Activated CD4-positive, alpha-beta T cell treated with anti-CD3 and anti-CD28 coated beads, Interleukin-2, amount 50 U/mL, for 1 hour (primary cell): ENCODE results near the gene CHIC2.

Experiments
- DNase-seq: peaks from one replicate; pipeline ENCODE4 v3.0.0-alpha.2; 2020

Gene CHIC2

GRCh38 chr4:54092405-54093323, 28.3 kb upstream of the CHIC2 start:
- no peak for DNase-seq

GRCh38 chr4:54091637-54092404, 27.4 kb upstream of the CHIC2 start:
- peak; percentile 82 for DNase-seq

GRCh38 chr4:54090804-54091623, 26.6 kb upstream of the CHIC2 start:
- DNase-seq, result peak; percentile 25

- no peak for DNase-seq
These were observed 26.0 kb upstream of the CHIC2 start for GRCh38 chr4:54090404-54090803.

GRCh38 chr4:54089875-54090274, 25.5 kb upstream of the CHIC2 start:
- no peak for DNase-seq

- DNase-seq, result no peak
These were observed 20.9 kb upstream of the CHIC2 start for GRCh38 chr4:54085284-54085683.

GRCh38 chr4:54082168-54082567, 17.8 kb upstream of the CHIC2 start:
- DNase-seq, result no peak

GRCh38 chr4:54077812-54078211, 13.4 kb upstream of the CHIC2 start:
- no peak for DNase-seq

GRCh38 chr4:54076673-54077072, 12.3 kb upstream of the CHIC2 start:
- DNase-seq, result no peak

GRCh38 chr4:54074381-54074780, 10.0 kb upstream of the CHIC2 start:
- no peak for DNase-seq

- no peak for DNase-seq
These were observed 9.0 kb upstream of the CHIC2 start for GRCh38 chr4:54073271-54073880.

- no peak for DNase-seq
These were observed 2.8 kb upstream of the CHIC2 start for GRCh38 chr4:54067166-54067565.

GRCh38 chr4:54066718-54067129, 2.3 kb upstream of the CHIC2 start:
- DNase-seq, result no peak

GRCh38 chr4:54066088-54066415, 1.6 kb upstream of the CHIC2 start:
- DNase-seq, result no peak

- DNase-seq, result no peak
These were observed 1.1 kb upstream of the CHIC2 start for GRCh38 chr4:54065282-54066087.

GRCh38 chr4:54063737-54064316, 578 bp downstream of the CHIC2 start:
- peak; percentile 20 for DNase-seq

- DNase-seq, result no peak
These were observed 1.2 kb downstream of the CHIC2 start for GRCh38 chr4:54063229-54063628.

- no peak for DNase-seq
These were observed 2.0 kb downstream of the CHIC2 start for GRCh38 chr4:54062392-54062791.

- no peak for DNase-seq
These were observed 2.5 kb downstream of the CHIC2 start for GRCh38 chr4:54061873-54062272.

- DNase-seq, result no peak
These were observed 3.3 kb downstream of the CHIC2 start for GRCh38 chr4:54061067-54061466.

GRCh38 chr4:54060116-54060515, 4.3 kb downstream of the CHIC2 start:
- no peak for DNase-seq

- no peak for DNase-seq
These were observed 6.2 kb downstream of the CHIC2 start for GRCh38 chr4:54058171-54058570.
